IPS-18c (cell line): ENCODE data around the gene CD52.
"Not testable (repeated sequence)": the region's sequence is repeated elsewhere in the genome, so short reads cannot be mapped to it uniquely, and the experiment has no call there.

ENCODE experiments used
- H3K4me3 ChIP-seq: 2 replicates; pipeline ENCODE4 v1.7.0; 2013; ENCODE audit warnings: low read depth, mild to moderate bottlenecking, low read length, moderate library complexity; ENCODE audit not compliant: insufficient read depth
- H3K9me3 ChIP-seq: one replicate; pipeline ENCODE4 v1.6.1; 2013; ENCODE audit warnings: mild to moderate bottlenecking, low read length, moderate library complexity; ENCODE audit not compliant: control insufficient read depth, insufficient read depth

Gene CD52

DNA sequence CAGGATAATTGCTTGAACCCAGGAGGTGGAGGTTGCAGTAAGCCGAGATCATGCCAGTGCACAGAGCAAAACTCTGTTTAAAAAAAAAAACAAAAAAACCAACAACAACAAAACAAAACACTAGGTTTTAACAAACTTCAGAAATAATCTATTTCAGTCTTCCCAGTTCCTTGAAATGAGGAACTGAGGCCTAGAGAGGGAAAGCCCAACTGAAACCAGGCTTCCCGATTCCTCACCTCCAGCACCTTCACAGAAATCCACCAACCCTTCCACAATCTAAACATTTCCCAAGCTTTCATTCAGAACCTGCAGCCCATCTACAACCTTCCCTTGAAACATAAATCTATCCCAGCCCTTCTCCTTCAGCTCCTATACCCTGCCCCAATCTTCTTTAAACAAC lies 612 bp upstream of the CD52 start:
- Histone ChIP-seq H3K9me3 (no peaks in the 10 kb centered on the region), H3K4me3 (no peak overlapping the region)

DNA sequence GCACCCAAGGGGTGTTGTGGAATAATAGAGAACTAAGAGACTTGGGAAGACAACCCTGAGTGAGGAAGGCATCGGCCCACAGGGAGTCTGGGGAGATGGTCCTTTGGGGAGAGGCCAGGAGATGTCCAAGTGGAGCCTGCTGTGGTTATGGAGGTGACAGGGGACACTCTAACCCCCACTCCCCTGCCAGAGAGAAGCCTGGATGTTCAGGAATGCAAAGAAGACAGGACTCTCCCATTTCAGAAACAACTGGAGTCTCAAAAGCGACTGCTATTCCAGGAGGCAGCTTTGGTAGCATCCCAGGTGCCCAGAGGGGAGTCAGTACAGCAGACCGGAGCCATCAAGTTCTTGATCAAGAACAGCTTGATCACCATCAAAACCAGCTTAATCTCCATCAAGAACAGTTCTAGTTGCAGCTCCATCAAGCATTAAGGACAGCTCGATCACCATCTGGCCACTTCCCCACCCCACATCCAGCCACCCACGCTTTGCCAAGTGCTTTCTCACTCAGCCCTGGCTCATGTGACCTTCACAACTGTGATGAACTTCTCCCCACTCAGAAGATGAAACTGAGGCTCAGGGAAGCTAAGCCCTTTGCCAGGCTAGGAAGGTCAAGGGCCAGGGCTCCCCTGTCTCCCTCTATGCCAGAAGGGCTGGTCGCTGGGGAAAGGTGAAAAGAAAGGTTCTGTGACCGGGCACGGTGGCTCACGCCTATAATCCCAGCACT lies 743 bp downstream of the CD52 start:
- no peak overlapping the region for H3K4me3 ChIP-seq
- no peaks in the 10 kb centered on the region for H3K9me3 ChIP-seq

DNA sequence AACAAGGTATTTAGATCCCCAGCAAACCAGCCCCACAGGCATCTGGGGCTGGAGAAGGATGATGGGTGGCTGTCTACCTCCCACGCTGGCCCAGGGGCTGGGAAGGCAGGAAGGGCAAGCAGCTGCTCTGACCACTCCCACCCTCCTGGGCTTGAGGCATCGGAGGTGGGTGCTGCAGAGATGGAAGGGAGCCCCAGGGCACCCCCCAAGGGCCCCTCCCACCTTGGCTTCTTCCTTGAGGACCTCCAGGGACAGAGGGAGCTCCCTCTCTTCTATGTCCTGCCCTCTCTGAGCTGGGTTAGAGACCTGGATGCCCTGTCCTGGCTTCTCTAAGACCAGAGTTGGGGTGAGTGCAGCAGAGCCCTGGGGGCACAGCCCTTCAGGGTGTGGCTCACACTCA lies 3.1 kb downstream of the CD52 start:
- Histone ChIP-seq H3K9me3 (no peaks in the 10 kb centered on the region), H3K4me3 (no peak overlapping the region)

DNA sequence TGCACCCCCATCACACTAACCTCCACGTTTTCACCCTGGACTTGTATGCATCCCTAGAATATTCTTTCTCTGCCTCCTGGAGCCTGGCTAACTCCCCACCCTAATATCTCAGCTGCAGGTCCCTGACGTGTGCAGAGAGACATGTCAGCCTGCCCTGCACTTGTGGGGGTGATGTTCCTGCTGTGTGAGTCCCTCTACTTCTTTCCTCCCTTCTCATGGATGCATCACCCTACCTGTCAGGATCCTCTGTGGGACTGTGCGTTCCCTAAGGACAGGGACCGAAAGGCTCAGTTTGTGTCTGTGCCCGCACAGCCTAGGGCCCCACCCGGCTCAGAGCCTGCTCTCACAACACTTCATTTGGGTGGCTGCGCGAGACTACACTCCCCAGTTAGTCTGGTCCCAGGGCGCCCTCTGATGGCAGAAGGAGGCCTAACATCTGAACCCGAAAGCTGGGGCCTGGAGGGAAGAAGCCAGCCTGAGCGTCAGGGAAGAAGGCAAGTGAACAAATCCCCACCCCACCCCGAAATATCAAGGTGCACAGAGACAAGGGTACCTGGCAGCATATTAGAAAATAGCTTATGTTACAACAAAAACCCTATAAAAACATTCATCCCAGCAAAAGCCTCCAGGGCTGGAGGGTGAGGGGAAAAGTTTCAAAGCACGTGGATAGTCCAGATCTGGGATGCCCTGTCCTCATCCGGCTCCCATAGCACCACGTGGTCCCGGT lies 3.7 kb downstream of the CD52 start:
- Histone ChIP-seq H3K9me3 (no peaks in the 10 kb centered on the region), H3K4me3 (no peak overlapping the region)

DNA sequence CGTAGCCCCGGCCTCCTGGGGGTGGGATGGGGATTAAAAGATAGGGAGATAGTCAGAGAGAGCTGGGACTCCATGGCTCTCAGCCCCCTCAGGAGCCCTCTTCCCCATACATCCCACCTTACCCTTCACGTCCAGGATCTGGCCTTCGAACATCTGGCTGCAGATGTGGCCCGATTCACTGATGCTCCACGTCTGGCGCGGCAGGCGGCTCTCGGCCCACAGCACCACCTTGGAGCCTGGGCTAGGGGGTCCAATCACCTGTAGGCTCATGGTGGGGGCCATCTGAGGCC lies 4.2 kb downstream of the CD52 start:
- Histone ChIP-seq H3K9me3 (no peaks in the 10 kb centered on the region), H3K4me3 (no peak overlapping the region)

DNA sequence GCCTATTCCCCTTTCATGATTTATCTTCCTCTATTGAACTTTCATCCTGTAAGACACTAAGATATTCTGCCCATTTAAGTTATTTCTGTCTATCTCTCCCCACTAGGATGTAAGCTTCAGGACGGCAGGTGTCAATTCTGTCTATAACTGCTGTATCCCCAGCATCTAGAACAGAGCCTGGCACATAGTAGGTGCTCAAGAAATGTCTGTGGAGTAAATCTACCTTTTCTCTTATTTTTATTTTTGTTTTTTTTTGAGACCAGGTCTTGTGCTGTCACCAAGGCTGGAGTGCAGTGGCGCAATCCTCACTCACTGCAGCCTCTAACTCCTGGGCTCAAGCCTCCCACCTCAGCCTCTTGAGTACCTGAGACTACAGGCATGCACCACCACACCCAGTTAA lies 5.6 kb downstream of the CD52 start:
- Histone ChIP-seq H3K9me3 (no peaks in the 10 kb centered on the region), H3K4me3 (no peak overlapping the region)

DNA sequence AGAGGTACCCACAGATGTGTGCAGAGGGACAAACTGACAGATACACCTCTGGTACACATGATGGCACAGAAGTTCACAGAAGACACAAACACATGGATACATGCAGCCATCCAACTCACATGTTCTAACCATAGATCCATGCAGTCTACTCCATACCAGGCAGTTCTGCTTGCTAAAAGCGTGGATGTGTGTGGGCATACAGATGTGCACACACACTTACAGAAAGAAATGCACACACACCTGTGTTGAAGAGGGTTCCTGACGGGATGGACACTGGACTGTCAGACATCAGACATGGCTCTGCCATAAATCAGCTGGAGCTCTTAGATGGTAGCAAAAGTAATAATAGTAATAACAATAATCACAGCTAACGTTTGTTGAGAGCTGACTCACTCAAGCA lies 6.8 kb downstream of the CD52 start:
- H3K4me3 ChIP-seq: no peak overlapping the region
- no peaks in the 10 kb centered on the region for H3K9me3 ChIP-seq

DNA sequence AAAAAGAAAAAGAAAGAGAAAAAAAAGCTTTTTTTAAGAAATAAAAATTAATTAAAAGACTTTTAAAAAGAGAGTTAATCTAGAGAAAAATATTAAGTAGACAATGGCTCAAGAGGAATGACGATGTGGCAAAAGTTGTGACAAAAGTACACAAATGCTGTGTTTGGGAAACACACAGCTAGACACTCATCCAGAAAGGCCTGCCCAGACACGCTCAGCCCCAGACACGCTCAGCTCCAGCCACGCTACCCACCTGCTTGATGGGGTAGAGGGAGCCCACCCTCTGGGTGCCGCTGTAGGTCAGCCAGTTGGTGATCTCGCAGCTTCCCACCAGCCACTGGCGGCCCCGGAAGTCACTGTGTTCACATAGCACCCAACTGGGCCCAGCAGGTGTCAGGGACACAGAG lies 10.2 kb downstream of the CD52 start:
- Histone ChIP-seq H3K4me3 (no peak overlapping the region), H3K9me3 (no peaks in the 10 kb centered on the region)

DNA sequence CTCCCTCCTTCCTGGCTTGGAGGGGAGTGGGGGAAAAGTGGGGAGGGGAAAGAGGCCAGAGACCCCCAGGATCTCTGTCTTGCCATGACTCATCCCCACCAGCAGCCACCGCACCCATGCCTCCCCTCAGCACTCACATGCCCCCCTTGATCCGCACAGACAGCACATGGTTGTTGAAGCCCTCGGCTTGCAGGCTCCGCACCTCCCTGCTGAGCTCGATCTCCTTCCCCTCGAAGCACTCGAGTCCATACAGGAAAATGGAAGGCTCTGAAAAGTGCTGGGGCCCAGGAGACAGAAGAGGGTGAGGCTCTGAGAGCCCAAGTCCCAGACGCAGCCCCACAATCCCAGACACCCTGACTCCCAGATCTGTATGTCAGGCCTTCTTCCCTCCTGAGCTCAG lies 10.8 kb downstream of the CD52 start:
- Histone ChIP-seq H3K9me3 (no peaks in the 10 kb centered on the region), H3K4me3 (no peak overlapping the region)

DNA sequence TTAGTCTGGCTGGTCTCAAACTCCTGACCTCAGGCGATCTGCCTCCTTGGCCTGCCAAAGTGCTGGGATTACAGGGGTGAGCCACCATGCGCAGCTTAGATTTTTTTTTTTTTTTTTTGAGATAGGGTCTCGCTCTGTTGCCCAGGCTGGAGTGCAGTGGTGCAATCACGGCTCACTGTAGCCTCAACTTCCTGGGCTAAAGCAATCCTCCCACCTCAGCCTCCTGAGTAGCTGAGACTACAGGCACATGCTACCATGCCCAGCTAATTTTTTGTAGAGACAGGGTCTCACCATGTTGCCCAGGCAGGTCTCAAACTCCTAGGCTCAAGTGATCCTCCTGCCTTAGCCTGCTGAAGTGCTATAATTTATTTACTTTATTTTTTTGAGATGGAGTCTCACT lies 11.6 kb downstream of the CD52 start:
- H3K9me3 ChIP-seq, H3K4me3 ChIP-seq: not testable (repeated sequence)

DNA sequence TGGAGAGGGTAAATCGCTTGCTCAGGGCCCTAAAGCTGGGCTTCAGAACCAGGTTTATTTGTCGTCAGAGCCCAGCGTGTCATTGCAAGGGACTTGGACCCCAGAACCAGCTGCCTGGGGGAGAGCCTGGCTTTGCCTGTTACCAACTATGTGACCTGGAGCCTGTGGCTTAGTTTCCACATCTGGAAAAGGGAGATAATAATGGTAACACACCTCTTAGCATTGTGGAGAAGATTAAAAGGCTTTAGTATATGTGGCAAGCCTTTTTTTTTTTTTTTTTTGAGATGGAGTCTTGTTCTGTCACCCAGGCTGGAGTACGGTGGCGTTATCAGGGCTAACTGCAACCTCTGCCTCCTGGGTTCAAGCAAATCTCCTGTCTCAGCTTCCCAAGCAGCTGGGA lies 12.5 kb downstream of the CD52 start:
- Histone ChIP-seq H3K9me3 (no peaks in the 10 kb centered on the region), H3K4me3 (no peak overlapping the region)

DNA sequence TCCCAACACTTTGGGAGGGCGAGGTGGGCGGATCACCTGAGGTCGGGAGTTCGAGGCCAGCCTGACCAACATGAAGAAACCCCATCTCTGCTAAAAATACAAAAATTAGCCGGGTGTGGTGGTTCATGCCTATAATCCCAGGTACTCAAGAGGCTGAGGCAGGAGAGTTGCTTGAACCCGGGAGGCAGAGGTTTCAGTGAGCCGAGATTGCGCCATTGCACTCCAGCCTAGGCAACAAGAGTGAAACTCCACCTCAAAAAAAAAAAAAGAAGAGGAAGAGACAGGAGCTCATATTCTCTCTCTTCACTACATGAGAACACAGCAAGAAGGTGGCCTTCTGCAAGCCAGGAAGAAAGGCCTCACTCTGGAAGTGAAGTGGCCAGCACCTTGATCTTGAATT lies 15.6 kb downstream of the CD52 start:
- not testable (repeated sequence) for H3K9me3 ChIP-seq, H3K4me3 ChIP-seq

DNA sequence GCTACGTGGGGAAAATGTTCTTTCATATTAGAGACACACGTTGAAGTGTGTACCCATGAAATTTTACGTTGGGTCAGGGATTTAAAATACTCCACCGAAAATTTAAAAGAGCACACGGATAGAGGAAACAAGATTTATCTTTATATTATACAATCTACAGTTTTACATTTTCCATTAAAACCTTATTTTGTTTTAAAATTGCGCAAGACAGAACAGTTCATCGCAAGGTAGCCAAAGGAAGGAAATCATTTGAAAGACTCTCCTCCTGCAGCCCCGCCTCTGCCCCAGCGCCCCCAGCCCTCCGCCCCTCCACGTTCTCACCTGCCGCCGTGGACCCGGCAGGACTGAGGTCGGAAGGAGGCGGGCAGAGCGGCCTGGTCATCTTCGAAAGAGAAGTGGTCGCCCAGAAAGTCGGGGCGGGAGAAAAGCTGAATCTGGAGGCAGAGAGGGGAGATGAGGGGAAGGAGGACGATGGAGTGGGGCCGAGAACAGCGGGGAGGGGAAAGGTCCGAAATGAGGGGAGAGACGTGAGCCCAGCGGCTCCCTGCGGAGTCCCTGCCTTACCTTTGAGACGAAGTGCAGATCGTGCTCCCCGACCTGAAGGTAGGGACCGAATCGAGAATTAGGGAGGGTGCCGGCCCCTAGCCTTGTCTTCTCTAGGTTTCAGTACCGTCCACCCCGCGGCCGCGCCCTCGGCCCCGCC lies 18.2 kb downstream of the CD52 start:
- H3K4me3 ChIP-seq: peak overlapping the region; percentile 75

DNA sequence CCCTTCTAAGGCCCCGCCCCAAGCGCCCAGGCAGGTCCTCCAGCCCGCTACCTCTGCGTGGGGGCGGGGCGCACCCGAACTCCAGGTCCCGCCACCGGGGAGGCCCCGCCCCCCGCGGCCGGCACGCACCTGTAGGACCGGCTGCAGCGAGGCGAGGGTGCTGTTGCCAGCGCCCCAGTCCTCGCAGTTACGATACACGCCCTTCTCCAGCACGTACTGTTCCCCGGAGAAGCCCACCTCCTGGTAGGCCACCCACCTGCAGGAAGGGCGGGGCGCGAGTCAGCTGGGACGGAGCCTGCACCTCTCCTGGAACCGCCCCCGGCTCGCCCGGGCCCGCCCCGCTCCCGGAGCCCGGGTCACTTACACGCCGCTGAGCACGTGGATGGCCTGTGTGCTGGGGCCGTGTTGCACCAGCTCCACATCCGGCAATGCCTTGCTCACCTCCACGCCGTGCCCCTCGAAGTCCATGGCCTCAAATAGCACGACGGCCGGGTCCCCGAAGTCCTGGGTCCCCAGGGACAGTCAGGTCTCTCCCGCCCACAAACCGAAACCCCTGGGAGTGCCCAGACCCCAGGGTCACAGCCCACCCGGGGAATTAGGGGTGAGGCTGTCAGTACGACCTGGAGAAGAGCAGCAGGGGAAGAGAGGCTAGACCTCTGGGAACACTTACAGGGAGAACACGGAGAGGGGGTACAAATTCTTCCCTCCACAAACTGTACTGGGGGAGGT lies 18.9 kb downstream of the CD52 start:
- Histone ChIP-seq H3K9me3 (no peaks in the 10 kb centered on the region), H3K4me3 (peak overlapping the region; percentile 75)

More for the DNA sequence above, 18.2 kb downstream of the CD52 start:
- H3K9me3 ChIP-seq: no peaks in the 10 kb centered on the region

DNA sequence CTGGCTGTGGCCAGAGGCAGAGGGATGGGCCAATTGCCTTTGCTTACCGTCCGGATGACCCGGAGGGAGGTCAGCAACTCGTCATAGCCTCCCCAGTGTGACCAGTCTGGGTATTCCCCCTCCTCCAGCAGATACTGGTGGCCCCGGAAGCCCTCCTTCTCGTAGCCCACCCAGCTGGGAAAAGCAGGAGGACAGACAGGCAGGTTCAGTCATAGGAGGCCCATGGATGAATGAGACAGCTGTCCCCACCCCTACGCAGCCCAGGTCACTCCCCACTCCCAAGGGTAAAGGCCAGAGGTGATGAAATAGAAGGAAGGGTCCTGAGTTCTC lies 19.4 kb downstream of the CD52 start:
- no peaks in the 10 kb centered on the region for H3K9me3 ChIP-seq
- 0 out of 2 replicates have a peak overlapping the region, but pooled peaks have one; percentile 75 for H3K4me3 ChIP-seq

DNA sequence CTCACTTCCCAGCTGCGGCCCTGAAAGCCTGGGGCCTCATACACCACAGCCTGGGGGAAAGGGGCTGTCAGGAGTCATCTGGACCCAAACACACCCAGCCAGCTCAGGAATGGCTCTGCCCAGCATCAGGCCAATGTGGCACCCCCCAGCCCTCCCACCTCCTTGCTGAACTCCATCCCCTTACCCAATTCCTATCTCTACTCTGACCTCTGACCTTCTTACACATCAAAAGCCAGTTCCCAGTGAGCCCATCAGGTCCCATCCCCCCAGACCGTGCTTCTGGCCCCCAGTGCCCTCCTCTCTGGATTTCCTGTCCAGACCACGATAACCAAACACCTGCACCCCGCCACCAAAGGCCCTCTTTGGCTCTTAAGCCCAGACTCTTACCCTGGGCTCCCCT lies 19.9 kb downstream of the CD52 start:
- H3K4me3 ChIP-seq: no peak overlapping the region

DNA sequence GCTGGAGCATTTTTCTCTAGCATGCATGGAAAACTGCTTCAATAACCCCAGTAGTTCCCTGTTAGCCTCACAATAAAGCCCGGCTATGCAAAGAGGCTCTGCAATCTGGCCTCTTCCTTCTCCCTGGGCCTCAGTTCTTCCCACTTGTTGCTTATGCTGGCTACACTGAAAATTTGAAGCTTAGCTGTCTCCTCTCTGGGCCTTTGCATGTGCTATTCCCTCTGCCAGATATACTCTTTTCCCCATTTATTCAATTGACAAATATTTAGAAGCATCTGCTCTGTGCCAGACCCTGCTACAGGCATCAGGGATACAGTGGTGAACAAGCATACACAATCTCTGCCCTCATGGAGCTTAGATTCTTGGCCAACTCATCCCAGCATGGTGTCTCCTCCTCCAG lies 20.9 kb downstream of the CD52 start:
- Histone ChIP-seq H3K4me3 (no peak overlapping the region), H3K9me3 (no peaks in the 10 kb centered on the region)

More for the DNA sequence above, 19.9 kb downstream of the CD52 start:
- H3K9me3 ChIP-seq: no peaks in the 10 kb centered on the region

DNA sequence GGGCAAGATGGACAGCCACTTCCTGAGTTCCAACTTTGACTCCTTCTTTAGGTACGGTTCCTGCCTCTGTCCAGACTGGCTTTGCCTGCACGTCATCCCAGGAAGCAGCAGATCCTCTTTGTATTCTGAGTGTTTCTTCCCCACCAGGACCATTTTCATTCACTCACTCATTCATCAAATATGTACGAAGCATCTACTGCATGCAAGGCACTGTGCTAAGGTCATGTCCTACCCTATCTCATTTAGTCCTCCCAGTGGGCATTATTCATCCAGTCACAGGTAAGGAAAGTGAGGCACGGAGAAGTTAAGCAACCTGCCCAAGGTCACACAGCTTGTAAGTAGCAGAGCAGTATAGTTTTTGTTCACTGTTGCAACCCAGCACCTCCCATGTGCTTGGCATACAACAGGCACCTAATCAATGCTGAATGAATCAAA lies 22.3 kb downstream of the CD52 start:
- H3K9me3 ChIP-seq: no peaks in the 10 kb centered on the region
- no peak overlapping the region for H3K4me3 ChIP-seq
